Chondrocyte (in vitro differentiated cells): ENCODE results near the gene TRIL. TPM values are rescaled to one million over a fixed set of nuclear protein-coding genes. Genes with fewer than 3 reads are reported as not detected.

Experiments
- DNase-seq: peaks from one replicate; pipeline ENCODE4 v3.0.0; 2021; ENCODE audit warnings: mixed read lengths, low spot score
- H3K27ac Mint-ChIP-seq: one replicate; pipeline ENCODE4 v1.8.0; 2021; ENCODE audit warnings: mild to moderate bottlenecking, moderate library complexity, mixed read lengths; ENCODE audit not compliant: unreplicated experiment
- H3K27me3 Mint-ChIP-seq: 2 replicates; pipeline ENCODE4 v1.8.0; 2021; ENCODE audit warnings: low read depth, mixed read lengths
- H3K36me3 Mint-ChIP-seq: 2 replicates; pipeline ENCODE4 v1.8.0; 2021; ENCODE audit warnings: low read depth, mixed read lengths
- H3K4me1 Mint-ChIP-seq: 2 replicates; pipeline ENCODE4 v1.8.0; 2021; ENCODE audit warnings: low read depth, mild to moderate bottlenecking, mixed read lengths
- H3K4me3 Mint-ChIP-seq: one replicate; pipeline ENCODE4 v1.8.0; 2021; ENCODE audit warnings: mild to moderate bottlenecking, moderate library complexity, mixed read lengths; ENCODE audit not compliant: unreplicated experiment
- H3K9me3 Mint-ChIP-seq: 2 replicates; pipeline ENCODE4 v1.8.0; 2021; ENCODE audit warnings: low read depth, mixed read lengths
- total RNA-seq: library from RNA; stranded (reverse); gene quantifications from 3 replicates; pipeline ENCODE4 v1.2.1, GENCODE V29; 2021
- TF ChIP-seq, protein P1 (sequence below): fragments of 200-600 bp; sonication (generic); IDR thresholded peaks from 2 replicates; pipeline ENCODE4 v1.5.0; 2021; ENCODE audit warnings: antibody characterized with exemption, mild to moderate bottlenecking, moderate library complexity

Gene TRIL
- total RNA-seq, 1 donor from 2014 or later: 0.92 TPM

DNA sequence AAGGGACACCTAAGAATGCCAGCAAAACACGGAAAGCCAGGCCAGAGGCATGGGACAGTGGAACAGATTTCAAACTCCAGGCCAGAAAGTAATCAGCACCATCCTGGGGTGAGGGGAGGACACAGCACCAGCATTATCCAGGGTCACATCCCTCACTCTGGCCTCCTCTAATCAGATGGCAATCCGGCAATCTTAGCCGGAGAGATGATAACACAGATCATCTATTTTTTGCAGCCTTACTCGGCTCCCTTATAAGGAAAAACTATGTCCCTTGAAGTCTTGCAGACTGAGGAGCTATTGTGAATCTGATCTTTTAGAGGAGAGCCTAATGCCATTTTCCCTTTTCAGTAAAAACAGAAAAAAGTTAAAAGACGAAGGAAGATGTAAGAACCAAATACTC is 16.5 kb downstream of the TRIL start:
- Mint-ChIP-seq H3K4me1 (peaks cover 22% of the 10 kb centered on the region), H3K27me3 (no peaks in the 10 kb centered on the region), H3K4me3 (no peak overlapping the region), H3K9me3 (no peaks in the 10 kb centered on the region), H3K27ac (no peak overlapping the region), H3K36me3 (no peaks in the 10 kb centered on the region)
- TF ChIP-seq, protein P1, sequence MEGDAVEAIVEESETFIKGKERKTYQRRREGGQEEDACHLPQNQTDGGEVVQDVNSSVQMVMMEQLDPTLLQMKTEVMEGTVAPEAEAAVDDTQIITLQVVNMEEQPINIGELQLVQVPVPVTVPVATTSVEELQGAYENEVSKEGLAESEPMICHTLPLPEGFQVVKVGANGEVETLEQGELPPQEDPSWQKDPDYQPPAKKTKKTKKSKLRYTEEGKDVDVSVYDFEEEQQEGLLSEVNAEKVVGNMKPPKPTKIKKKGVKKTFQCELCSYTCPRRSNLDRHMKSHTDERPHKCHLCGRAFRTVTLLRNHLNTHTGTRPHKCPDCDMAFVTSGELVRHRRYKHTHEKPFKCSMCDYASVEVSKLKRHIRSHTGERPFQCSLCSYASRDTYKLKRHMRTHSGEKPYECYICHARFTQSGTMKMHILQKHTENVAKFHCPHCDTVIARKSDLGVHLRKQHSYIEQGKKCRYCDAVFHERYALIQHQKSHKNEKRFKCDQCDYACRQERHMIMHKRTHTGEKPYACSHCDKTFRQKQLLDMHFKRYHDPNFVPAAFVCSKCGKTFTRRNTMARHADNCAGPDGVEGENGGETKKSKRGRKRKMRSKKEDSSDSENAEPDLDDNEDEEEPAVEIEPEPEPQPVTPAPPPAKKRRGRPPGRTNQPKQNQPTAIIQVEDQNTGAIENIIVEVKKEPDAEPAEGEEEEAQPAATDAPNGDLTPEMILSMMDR: no peak
- no peak for DNase-seq

DNA sequence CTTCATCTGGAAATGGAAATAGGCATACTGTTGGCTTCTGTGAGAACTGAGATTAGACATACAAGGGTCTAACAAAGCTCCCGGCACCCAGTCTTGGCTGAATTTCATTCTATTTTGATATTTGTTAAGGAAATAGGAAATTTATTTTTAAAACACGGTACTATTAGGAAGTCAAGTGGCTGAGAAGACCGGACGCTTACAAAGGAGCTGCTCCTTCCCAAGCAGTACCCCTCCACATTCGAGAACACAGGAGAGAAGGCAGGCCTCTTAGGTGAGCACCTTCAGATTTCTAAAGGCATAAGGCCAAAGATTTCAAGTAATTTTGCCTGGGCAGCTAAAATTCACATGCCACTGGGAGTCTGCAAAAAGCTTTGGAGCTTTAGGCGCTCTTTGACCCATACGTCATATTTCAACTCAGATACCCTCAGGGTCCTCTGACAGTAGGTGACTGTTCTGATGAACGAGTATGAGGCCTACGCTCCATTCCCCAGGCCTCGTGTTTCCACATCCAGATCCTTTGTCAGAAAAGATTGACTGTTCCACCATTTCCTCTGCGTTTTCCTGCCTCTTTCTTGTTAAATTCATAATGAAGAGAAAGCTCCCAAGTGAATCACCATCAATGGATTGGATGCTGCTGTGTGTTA is 17.3 kb downstream of the TRIL start:
- no peak for DNase-seq
- no peak overlapping the region for H3K4me3 Mint-ChIP-seq
- peaks cover 22% of the 10 kb centered on the region for H3K4me1 Mint-ChIP-seq

DNA sequence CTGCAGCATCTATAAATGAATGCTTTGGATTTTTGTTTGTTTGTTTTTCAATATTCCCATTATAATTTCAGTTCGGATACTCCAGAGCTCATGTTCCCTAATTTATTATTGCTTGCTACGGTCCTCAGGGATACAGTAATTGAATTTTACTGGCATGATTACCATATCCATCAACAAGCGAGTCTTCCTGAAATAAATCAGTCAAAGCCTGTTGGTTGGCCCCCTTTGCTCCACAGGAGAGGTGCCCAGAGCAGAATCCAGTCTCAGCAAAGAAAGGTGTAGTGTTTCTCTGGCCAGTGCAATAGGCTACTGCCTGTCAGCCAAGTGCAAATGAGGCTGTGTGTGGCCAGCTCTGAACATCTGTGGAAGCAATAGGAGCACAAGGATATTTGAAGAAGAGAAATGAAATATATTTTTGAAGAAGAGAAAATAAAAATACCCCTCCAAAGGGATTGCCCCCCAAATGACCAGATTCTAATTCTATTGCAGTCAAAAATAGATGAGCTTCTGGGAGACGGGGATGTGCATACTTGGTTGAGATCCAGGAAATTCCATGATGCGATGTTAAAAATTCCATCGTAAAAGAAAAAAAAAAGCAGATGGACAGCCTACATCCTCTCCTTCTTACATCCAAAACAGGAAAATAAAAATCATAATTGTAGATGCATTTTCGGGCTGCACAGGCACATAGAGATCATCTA is 18.1 kb downstream of the TRIL start:
- Mint-ChIP-seq H3K27me3 (no peaks in the 10 kb centered on the region), H3K4me1 (peaks cover 22% of the 10 kb centered on the region), H3K4me3 (no peak overlapping the region), H3K36me3 (no peaks in the 10 kb centered on the region), H3K27ac (no peak overlapping the region), H3K9me3 (no peaks in the 10 kb centered on the region)
- TF ChIP-seq, protein P1: no peak
- no peak for DNase-seq

More for the DNA sequence above, 17.3 kb downstream of the TRIL start:
- TF ChIP-seq, protein P1: no peak
- no peaks in the 10 kb centered on the region for H3K27me3 Mint-ChIP-seq
- no peak overlapping the region for H3K27ac Mint-ChIP-seq
- H3K36me3 Mint-ChIP-seq: no peaks in the 10 kb centered on the region
- no peaks in the 10 kb centered on the region for H3K9me3 Mint-ChIP-seq

DNA sequence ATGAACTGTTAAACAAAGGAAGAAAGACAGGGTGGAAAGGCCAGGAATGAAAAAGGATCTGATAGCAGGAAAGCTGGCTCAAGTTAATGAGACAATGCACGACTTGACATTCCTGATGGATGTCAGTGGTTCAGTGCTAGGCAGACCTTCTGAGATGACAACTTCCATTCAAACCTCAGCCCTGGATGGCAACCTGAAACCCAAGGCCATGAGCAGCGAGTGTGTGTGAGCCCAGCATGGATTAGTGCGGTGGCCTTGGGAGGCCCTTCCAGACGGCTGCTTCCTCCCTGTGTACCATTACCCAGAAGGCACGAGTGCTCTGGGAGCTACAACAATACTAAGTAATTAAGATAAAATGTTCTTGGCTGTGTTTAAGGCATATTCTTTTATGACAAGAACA is 18.8 kb downstream of the TRIL start:
- DNase-seq: no peak
- Mint-ChIP-seq H3K27me3 (no peaks in the 10 kb centered on the region), H3K36me3 (no peaks in the 10 kb centered on the region), H3K4me1 (peaks cover 22% of the 10 kb centered on the region), H3K27ac (no peak overlapping the region), H3K9me3 (no peaks in the 10 kb centered on the region), H3K4me3 (no peak overlapping the region)
- TF ChIP-seq, protein P1: no peak

DNA sequence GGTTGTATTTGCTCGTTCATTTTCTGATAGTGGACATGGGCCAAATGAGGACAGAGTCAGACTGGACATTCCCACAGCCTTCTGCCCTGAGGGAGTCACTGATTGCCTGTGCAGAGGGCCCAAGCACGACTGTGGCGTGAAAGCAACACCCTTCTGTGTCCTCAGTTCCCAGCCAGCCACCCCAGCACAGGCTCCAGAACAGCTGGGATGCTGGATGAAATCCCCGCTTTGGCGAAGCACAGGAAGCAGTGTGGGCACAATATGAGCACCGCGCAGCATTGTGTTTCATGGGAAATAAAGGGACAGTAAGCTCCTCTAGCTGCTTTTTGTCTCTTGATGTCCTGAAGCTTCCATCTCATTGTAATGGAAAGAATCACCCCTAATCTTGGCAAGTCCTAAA is 20.5 kb downstream of the TRIL start:
- TF ChIP-seq, protein P1: no peak
- Mint-ChIP-seq H3K4me3 (no peak overlapping the region), H3K36me3 (no peaks in the 10 kb centered on the region), H3K27me3 (no peaks in the 10 kb centered on the region), H3K4me1 (peaks cover 33% of the 10 kb centered on the region), H3K9me3 (no peaks in the 10 kb centered on the region), H3K27ac (no peak overlapping the region)
- no peak for DNase-seq
